ENCODE data around the gene TRMT11. TPM values are rescaled to one million over a fixed set of nuclear protein-coding genes. Genes with fewer than 3 reads are reported as not detected.
A peak's percentile ranks its signal among the peaks of the same experiment; 100 is the strongest.
"Not testable (repeated sequence)": the region's sequence is repeated elsewhere in the genome, so short reads cannot be mapped to it uniquely, and the experiment has no call there.

Gene TRMT11
- total RNA-seq, 8 experiments from 2014 or later, result 29.0 to 60.3 (median 39.0) TPM

DNA sequence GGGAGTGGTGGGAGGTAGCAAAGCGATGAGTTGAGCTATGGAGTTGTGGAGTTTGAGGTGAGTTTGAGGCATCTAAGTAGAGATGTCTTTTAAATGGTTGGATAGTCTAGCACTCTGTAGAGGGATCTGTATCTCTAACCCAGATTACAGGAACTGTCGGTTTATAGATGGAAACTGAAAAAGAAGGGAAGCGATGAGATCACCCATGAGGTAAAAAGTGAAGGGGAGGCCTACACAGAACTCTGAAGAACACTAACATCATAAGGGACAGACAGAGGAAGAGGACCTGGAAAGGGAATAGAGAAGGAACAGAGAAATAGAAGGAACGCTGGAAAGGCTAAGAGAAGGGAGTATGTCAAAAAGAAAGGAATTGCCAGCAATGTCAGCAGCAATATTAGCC is 27.3 kb upstream of the TRMT11 start:
- WGBS, 10 experiments, result 79 to 100% (median 93%) methylated on average over 3 to 4 of the region's 4 CpGs; no CpG with 5 or more reads in 2 of the 10 experiments
- in situ Hi-C loops (cut with MboI; ENCODE audit: low pct_unique_long_range_greater_than_20kb in 2 of 9, low sequenced_read_pairs in 9 of 9, unreplicated experiment in 9 of 9), result loop anchor here in 8 of 9 experiments (10.0 to 25.0 kb wide), 4 partner anchors 97 to 647 kb away; partner anchors contain the start of genes HDDC2 (in 4 of the 8) and NCOA7 (in 4 of the 8)

DNA sequence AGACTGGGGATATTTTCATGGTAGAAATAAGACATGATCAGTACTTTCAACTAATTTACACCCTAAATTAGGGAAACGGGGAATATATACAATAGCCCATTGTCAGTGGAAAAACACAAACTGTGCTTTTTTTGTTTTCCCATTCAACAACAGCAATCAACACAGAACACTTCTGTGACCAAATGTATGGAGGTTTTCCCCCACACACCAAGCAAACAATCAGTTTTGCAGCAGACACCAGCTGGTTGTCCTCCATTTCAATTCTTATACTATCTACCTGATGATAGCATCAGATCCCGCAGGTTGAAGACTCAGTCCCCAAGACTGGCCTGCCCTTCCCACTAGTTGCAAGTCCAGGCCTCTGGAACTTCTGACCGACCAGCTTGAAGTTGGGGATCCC is 25.2 kb upstream of the TRMT11 start:
- H3K27ac ChIP-seq, result no peak overlapping the region
- H3K4me1 ChIP-seq (replicated peaks in 1 of 2), result peaks cover 0 to 16% of the 10 kb centered on the region in 2 donors
- no peak for ATAC-seq (replicated peaks in 6 of 8)
- WGBS, 10 experiments, result 67 to 100% (median 92%) methylated on average over 1 to 3 of the region's 3 CpGs; no CpG with 5 or more reads in 2 of the 10 experiments
- in situ Hi-C loops (cut with MboI; ENCODE audit: low pct_unique_long_range_greater_than_20kb in 2 of 9, low sequenced_read_pairs in 9 of 9, unreplicated experiment in 9 of 9), result loop anchor here in 8 of 9 experiments (10.0 to 25.0 kb wide), 5 partner anchors 99 to 649 kb away; partner anchors contain the start of genes HDDC2 (in 4 of the 8) and NCOA7 (in 4 of the 8)
- H3K4me3 ChIP-seq, result no peak overlapping the region

More for the DNA sequence above, 27.3 kb upstream of the TRMT11 start:
- Histone ChIP-seq H3K4me3 (no peak overlapping the region), H3K4me1 (replicated peaks in 1 of 2) (peaks cover 0 to 15% of the 10 kb centered on the region in 2 donors), H3K27ac (no peak overlapping the region)
- no peak for ATAC-seq (replicated peaks in 6 of 8)

- Histone ChIP-seq H3K4me3 (no peak overlapping the region), H3K27ac (no peak overlapping the region), H3K4me1 (replicated peaks in 1 of 2) (peaks cover 0 to 11% of the 10 kb centered on the region in 2 donors)
- WGBS, 10 experiments, result 80 to 100% (median 92%) methylated on average over 1 to 8 of the region's 8 CpGs; no CpG with 5 or more reads in 1 of the 10 experiments
- ATAC-seq (replicated peaks in 6 of 8), result no peak
- in situ Hi-C loops (cut with MboI; ENCODE audit: low pct_unique_long_range_greater_than_20kb in 2 of 9, low sequenced_read_pairs in 9 of 9, unreplicated experiment in 9 of 9), result loop anchor here in 8 of 9 experiments (10.0 to 25.0 kb wide), 5 partner anchors 101 to 651 kb away; partner anchors contain the start of genes HDDC2 (in 4 of the 8) and NCOA7 (in 4 of the 8)
Measured at GRCh38 chr6:125962900-125963497, 23.3 kb upstream of the TRMT11 start.

- no peak overlapping the region for H3K27ac ChIP-seq
- H3K4me1 ChIP-seq (replicated peaks in 1 of 2), result peaks cover 0 to 3% of the 10 kb centered on the region in 2 donors
- 42 to 100% (median 88%) methylated on average over 1 to 2 of the region's 2 CpGs; no CpG with 5 or more reads in 3 of the 10 experiments for WGBS, 10 experiments
Measured at GRCh38 chr6:125963817-125964216, 22.5 kb upstream of the TRMT11 start.

DNA sequence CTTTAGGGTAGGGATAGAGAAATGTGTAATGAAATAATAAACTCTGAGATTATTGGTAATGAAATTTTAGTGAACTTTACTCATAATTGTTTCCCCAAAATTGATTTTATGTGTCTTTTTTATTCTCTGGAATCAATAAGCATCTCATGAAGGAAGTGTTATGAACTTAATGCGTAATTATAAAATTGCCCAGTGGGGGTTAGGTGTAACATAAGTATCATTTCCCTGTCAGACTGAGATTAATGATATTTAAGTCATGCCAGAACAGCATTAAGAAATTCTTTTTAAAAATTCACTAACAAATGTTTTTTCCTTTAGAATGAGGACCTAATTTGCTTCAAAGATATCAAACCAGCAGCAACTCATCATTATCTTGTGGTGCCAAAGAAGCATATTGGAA is 19.8 kb upstream of the TRMT11 start:
- Histone ChIP-seq H3K4me3 (no peak overlapping the region), H3K27ac (no peak overlapping the region), H3K4me1 (replicated peaks in 1 of 2) (peaks cover 0 to 3% of the 10 kb centered on the region in 2 donors)
- WGBS, 10 experiments, result 88 to 100% (median 100%) methylated on average over 1 of the region's 1 CpG; no CpG with 5 or more reads in 2 of the 10 experiments
- ATAC-seq (replicated peaks in 6 of 8), result no peak
- in situ Hi-C loops (cut with MboI; ENCODE audit: low pct_unique_long_range_greater_than_20kb in 2 of 9, low sequenced_read_pairs in 9 of 9, unreplicated experiment in 9 of 9), result loop anchor here in 8 of 9 experiments (10.0 to 25.0 kb wide), 5 partner anchors 104 to 654 kb away; partner anchors contain the start of genes HDDC2 (in 4 of the 8) and NCOA7 (in 4 of the 8)

More at GRCh38 chr6:125963817-125964216, 22.5 kb upstream of the TRMT11 start:
- peak in 3 of 8 experiments; percentile 14 to 44 (median 35) for ATAC-seq (replicated peaks in 6 of 8)
- in situ Hi-C loops (cut with MboI; ENCODE audit: low pct_unique_long_range_greater_than_20kb in 2 of 9, low sequenced_read_pairs in 9 of 9, unreplicated experiment in 9 of 9), result loop anchor here in 8 of 9 experiments (10.0 to 25.0 kb wide), 5 partner anchors 102 to 652 kb away; partner anchors contain the start of genes HDDC2 (in 4 of the 8) and NCOA7 (in 4 of the 8)
- H3K4me3 ChIP-seq, result no peak overlapping the region

GRCh38 chr6:125968493-125968892 is 17.8 kb upstream of the TRMT11 start:
- H3K27ac ChIP-seq, result no peak overlapping the region
- H3K4me1 ChIP-seq (replicated peaks in 1 of 2), result peaks cover 0 to 3% of the 10 kb centered on the region in 2 donors
- WGBS, 10 experiments, result 63 to 100% (median 84%) methylated on average over 2 of the region's 2 CpGs; no CpG with 5 or more reads in 1 of the 10 experiments
- H3K4me3 ChIP-seq, result no peak overlapping the region
- in situ Hi-C loops (cut with MboI; ENCODE audit: low pct_unique_long_range_greater_than_20kb in 2 of 9, low sequenced_read_pairs in 9 of 9, unreplicated experiment in 9 of 9), result loop anchor here in 8 of 9 experiments (10.0 to 25.0 kb wide), 5 partner anchors 106 to 656 kb away; partner anchors contain the start of genes HDDC2 (in 4 of the 8) and NCOA7 (in 4 of the 8)
- ATAC-seq (replicated peaks in 6 of 8), result no peak

DNA sequence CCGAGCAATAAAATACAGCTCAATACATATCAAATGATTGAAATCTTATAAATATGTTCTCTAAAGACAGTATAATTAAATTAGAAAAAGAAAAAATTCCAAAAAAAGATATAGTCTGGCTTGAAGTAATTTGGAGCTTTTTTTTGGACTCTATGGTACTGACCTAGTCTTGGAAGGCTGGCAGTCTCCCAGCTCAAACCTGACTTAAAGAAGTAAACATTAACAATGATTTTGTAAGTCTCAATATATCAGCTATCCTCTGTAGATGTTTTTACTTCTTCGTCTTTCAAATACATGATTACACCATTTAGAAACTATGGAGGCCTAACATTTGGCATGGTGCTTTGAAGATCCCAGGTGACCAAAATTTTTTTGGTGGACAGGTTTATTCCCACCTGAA is 15.6 kb upstream of the TRMT11 start:
- in situ Hi-C loops (cut with MboI; ENCODE audit: low pct_unique_long_range_greater_than_20kb in 2 of 9, low sequenced_read_pairs in 9 of 9, unreplicated experiment in 9 of 9), result loop anchor here in 7 of 9 experiments (10.0 to 25.0 kb wide), 4 partner anchors 108 to 658 kb away; partner anchors contain the start of genes HDDC2 (in 4 of the 7) and NCOA7 (in 4 of the 7)
- H3K4me3 ChIP-seq, result no peak overlapping the region
- H3K27ac ChIP-seq, result no peak overlapping the region
- no peaks in the 10 kb centered on the region for H3K4me1 ChIP-seq (replicated peaks in 1 of 2)
- ATAC-seq (replicated peaks in 6 of 8), result no peak
- WGBS, 10 experiments, result 0 to 100% (median 28%) methylated on average over 1 to 2 of the region's 2 CpGs; no CpG with 5 or more reads in 2 of the 10 experiments

DNA sequence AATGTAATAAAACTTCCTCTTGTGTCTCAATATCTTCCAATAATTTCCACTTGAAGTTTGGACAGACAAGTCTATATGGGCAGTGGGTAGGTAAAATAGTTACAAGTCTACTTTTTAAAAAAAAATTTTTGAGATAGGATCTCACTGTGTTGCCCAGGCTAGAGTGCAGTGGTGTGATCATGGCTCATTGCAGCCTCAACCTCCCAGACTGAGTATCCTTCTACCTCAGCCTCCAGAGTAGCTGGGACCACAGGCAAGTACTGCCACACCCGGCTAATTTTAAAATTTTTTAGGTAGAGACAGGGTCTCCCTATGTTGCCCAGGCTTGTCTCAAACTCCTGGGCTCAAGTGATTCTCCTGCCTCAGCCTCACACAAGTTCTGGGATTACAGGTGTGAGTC is 13.9 kb upstream of the TRMT11 start:
- not testable (repeated sequence) for H3K4me3 ChIP-seq; ATAC-seq (replicated peaks in 6 of 8); H3K27ac ChIP-seq; H3K4me1 ChIP-seq (replicated peaks in 1 of 2)
- 80 to 100% (median 100%) methylated on average over 1 of the region's 1 CpG; no CpG with 5 or more reads in 5 of the 10 experiments for WGBS, 10 experiments
- in situ Hi-C loops (cut with MboI; ENCODE audit: low pct_unique_long_range_greater_than_20kb in 2 of 9, low sequenced_read_pairs in 9 of 9, unreplicated experiment in 9 of 9), result loop anchor here in 7 of 9 experiments (10.0 to 25.0 kb wide), 4 partner anchors 110 to 660 kb away; partner anchors contain the start of genes HDDC2 (in 4 of the 7) and NCOA7 (in 4 of the 7)

- 26 to 64% (median 47%) methylated on average over 1 to 5 of the region's 5 CpGs for WGBS, 10 experiments
- ATAC-seq (replicated peaks in 6 of 8), result peak in 3 of 8 experiments; percentile 57 to 78 (median 62)
- Histone ChIP-seq H3K27ac (no peak overlapping the region), H3K4me3 (no peak overlapping the region), H3K4me1 (replicated peaks in 1 of 2) (no peaks in the 10 kb centered on the region)
- in situ Hi-C loops (cut with MboI; ENCODE audit: low pct_unique_long_range_greater_than_20kb in 2 of 9, low sequenced_read_pairs in 9 of 9, unreplicated experiment in 9 of 9), result loop anchor here in 7 of 9 experiments (10.0 to 25.0 kb wide), 4 partner anchors 112 to 662 kb away; partner anchors contain the start of genes HDDC2 (in 4 of the 7) and NCOA7 (in 4 of the 7)
Measured at GRCh38 chr6:125974214-125974866, 12.0 kb upstream of the TRMT11 start.

GRCh38 chr6:125979101-125979500 is 7.2 kb upstream of the TRMT11 start:
- WGBS, 10 experiments, result 43 to 84% (median 80%) methylated on average over 1 to 3 of the region's 3 CpGs; no CpG with 5 or more reads in 3 of the 10 experiments
- in situ Hi-C loops (cut with MboI; ENCODE audit: low pct_unique_long_range_greater_than_20kb in 2 of 9, low sequenced_read_pairs in 9 of 9, unreplicated experiment in 9 of 9), result loop anchor here in 2 of 9 experiments (10.0 to 25.0 kb wide), 2 partner anchors 194 to 667 kb away; partner anchors contain the start of gene HDDC2 (in 1 of the 2)
- ATAC-seq (replicated peaks in 6 of 8), result no peak
- no peaks in the 10 kb centered on the region for H3K4me1 ChIP-seq (replicated peaks in 1 of 2)
- no peak overlapping the region for H3K27ac ChIP-seq
- no peak overlapping the region for H3K4me3 ChIP-seq

- Histone ChIP-seq H3K4me3 (no peak overlapping the region), H3K4me1 (replicated peaks in 1 of 2) (peaks cover 5% of the 10 kb centered on the region in 2 donors), H3K27ac (no peak overlapping the region)
- in situ Hi-C loops (cut with MboI; ENCODE audit: low pct_unique_long_range_greater_than_20kb in 2 of 9, low sequenced_read_pairs in 9 of 9, unreplicated experiment in 9 of 9), result loop anchor here in 1 of 9 experiments (25.0 kb wide), 1 partner anchor 669 kb away; the partner anchor contains the start of gene HDDC2
- no peak for ATAC-seq (replicated peaks in 6 of 8)
- 67 to 100% (median 90%) methylated on average over 1 to 2 of the region's 2 CpGs for WGBS, 10 experiments
Measured at GRCh38 chr6:125981571-125982185, 4.7 kb upstream of the TRMT11 start.
